ENCODE measurements around the gene LRP2BP. TPM values are rescaled to one million over a fixed set of nuclear protein-coding genes. Genes with fewer than 3 reads are reported as not detected.

LRP2BP gene
- total and polyA plus RNA-seq, 7 experiments from 2014 or later = 0.58 to 2.4 (median 1.7) TPM

Other genes with a start within 250 kb of the LRP2BP start
- gene CFAP97, start 191.9 kb downstream of the LRP2BP start, total RNA-seq = 10 to 100 TPM; 23.6 to 46.5 (median 38.0) TPM
- gene CFAP97, start 191.9 kb downstream of the LRP2BP start, polyA plus RNA-seq = 100 to 1,000 TPM in 1 of 2 donors, 10 to 100 TPM in 1; 95.4 to 103 TPM
- gene SNX25, start 186.3 kb downstream of the LRP2BP start, total RNA-seq = 10 to 100 TPM in 3 of 5 experiments, 1 to 10 TPM in 2; 8.0 to 18.9 (median 14.3) TPM
- gene SNX25, start 186.3 kb downstream of the LRP2BP start, polyA plus RNA-seq = 1 to 10 TPM; 3.9 to 4.3 TPM
- 10 to 100 TPM in 3 of 5 experiments, 1 to 10 TPM in 2; 3.2 to 18.6 (median 10.9) TPM for gene ANKRD37, start 917 bp upstream of the LRP2BP start, total RNA-seq
- 1 to 10 TPM; 8.0 to 8.5 TPM for gene ANKRD37, start 917 bp upstream of the LRP2BP start, polyA plus RNA-seq
- gene UFSP2, start 30.0 kb upstream of the LRP2BP start, total RNA-seq = 10 to 100 TPM; 13.9 to 34.5 (median 21.0) TPM
- 10 to 100 TPM; 49.9 to 54.6 TPM for gene UFSP2, start 30.0 kb upstream of the LRP2BP start, polyA plus RNA-seq
- gene CCDC110, start 75.8 kb upstream of the LRP2BP start, total RNA-seq = 1 to 10 TPM in 2 of 5 experiments, under 1 TPM in 2, not detected in 1; 0.42 to 1.8 (median 0.76) TPM
- gene CCDC110, start 75.8 kb upstream of the LRP2BP start, polyA plus RNA-seq = under 1 TPM; 0.61 to 0.86 TPM
- gene PDLIM3, start 139.6 kb upstream of the LRP2BP start, total RNA-seq = not detected
- not detected for gene PDLIM3, start 139.6 kb upstream of the LRP2BP start, polyA plus RNA-seq